Neutrophil (primary cell): ENCODE measurements around the gene COL8A1.

Source experiments
- H3K27ac ChIP-seq: fragments of 200-600 bp; sonication (generic); 2 replicates; pipeline ENCODE4 v1.5.1; 2016; ENCODE audit warnings: mild to moderate bottlenecking, moderate library complexity
- H3K27me3 ChIP-seq: fragments of 200-600 bp; sonication (generic); 2 replicates; pipeline ENCODE4 v1.6.0; 2016; ENCODE audit warnings: mild to moderate bottlenecking
- H3K36me3 ChIP-seq: fragments of 200-600 bp; sonication (generic); 2 replicates; pipeline ENCODE4 v1.5.1; 2017
- H3K4me1 ChIP-seq, 2 experiments: fragments of 200-600 bp in 1 of 2; sonication (generic) in 1 of 2; 1 replicate in 1 of 2; 2 replicates in 1 of 2; pipeline versions ENCODE4 v1.5.1 to v1.6.1; 2013 to 2016; ENCODE audit warnings: low read depth in 1 of 2, low read length in 1 of 2, mild to moderate bottlenecking in 1 of 2, moderate library complexity in 1 of 2; ENCODE audit not compliant: control insufficient read depth in 1 of 2, insufficient read depth in 1 of 2
- H3K4me3 ChIP-seq, 2 experiments: fragments of 200-600 bp in 1 of 2; sonication (generic) in 1 of 2; 1 replicate in 1 of 2; 2 replicates in 1 of 2; pipeline ENCODE4 v1.5.1; 2013 to 2016; ENCODE audit warnings: low read depth in 1 of 2, low read length in 1 of 2, mild to moderate bottlenecking in 1 of 2, moderate library complexity in 1 of 2
- H3K9me3 ChIP-seq: fragments of 200-600 bp; sonication (generic); 2 replicates; pipeline ENCODE4 v1.5.1; 2016
- TF ChIP-seq, protein P1 (sequence below): fragments of 200-600 bp; sonication (generic); IDR thresholded peaks from 2 replicates; pipeline ENCODE4 v1.5.1; 2016; ENCODE audit warnings: antibody characterized with exemption

COL8A1 gene

DNA sequence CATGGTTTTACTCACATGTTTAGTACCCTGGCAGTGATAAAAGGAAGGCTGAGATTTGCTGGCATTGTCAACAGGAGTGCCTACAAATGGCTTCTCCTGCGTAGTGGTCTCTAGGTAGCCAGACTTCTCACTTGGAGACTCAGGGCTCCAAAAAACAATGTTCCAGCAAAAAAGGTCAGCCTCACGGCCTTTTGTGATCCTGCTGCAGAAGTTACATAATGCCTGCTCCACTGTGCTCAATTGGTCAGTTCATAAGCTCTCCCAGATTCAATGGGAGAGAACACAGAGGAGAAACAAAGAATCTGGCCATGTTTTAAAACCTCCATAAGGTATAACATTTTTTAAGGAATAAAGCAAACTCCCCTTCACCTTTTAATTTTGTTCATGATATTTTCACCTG, 103.2 kb downstream of the COL8A1 start:
- H3K27me3 ChIP-seq = peaks cover 4% of the 10 kb centered on the region
- H3K27ac ChIP-seq = no peak overlapping the region
- no peaks in the 10 kb centered on the region for H3K36me3 ChIP-seq
- TF ChIP-seq, protein P1, sequence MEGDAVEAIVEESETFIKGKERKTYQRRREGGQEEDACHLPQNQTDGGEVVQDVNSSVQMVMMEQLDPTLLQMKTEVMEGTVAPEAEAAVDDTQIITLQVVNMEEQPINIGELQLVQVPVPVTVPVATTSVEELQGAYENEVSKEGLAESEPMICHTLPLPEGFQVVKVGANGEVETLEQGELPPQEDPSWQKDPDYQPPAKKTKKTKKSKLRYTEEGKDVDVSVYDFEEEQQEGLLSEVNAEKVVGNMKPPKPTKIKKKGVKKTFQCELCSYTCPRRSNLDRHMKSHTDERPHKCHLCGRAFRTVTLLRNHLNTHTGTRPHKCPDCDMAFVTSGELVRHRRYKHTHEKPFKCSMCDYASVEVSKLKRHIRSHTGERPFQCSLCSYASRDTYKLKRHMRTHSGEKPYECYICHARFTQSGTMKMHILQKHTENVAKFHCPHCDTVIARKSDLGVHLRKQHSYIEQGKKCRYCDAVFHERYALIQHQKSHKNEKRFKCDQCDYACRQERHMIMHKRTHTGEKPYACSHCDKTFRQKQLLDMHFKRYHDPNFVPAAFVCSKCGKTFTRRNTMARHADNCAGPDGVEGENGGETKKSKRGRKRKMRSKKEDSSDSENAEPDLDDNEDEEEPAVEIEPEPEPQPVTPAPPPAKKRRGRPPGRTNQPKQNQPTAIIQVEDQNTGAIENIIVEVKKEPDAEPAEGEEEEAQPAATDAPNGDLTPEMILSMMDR = no peak
- no peak overlapping the region for H3K4me3 ChIP-seq
- no peaks in the 10 kb centered on the region for H3K4me1 ChIP-seq
- H3K9me3 ChIP-seq = no peaks in the 10 kb centered on the region

DNA sequence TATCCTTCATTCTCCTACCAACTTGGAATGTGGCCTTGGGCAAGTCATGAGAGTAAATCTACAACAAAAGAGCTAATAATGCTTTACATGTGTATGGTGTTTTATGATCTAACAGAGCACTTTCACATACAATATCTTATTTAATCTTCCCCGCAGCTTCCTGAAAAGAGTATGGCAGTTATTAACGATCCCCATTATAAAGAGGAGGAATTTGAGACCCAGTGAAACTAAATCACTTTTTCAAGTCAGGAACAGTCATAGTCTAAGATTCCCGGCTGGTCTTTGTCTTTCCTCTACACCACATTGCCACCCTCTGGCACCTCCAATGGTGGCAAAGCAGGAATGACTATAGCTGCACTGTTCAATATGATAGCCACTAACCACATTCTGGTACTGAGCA, 109.5 kb downstream of the COL8A1 start:
- H3K36me3 ChIP-seq = no peaks in the 10 kb centered on the region
- H3K4me3 ChIP-seq = no peak overlapping the region
- peaks cover 23% of the 10 kb centered on the region for H3K27me3 ChIP-seq
- H3K27ac ChIP-seq = no peak overlapping the region
- TF ChIP-seq, protein P1 = no peak
- no peaks in the 10 kb centered on the region for H3K9me3 ChIP-seq
- H3K4me1 ChIP-seq = no peaks in the 10 kb centered on the region

DNA sequence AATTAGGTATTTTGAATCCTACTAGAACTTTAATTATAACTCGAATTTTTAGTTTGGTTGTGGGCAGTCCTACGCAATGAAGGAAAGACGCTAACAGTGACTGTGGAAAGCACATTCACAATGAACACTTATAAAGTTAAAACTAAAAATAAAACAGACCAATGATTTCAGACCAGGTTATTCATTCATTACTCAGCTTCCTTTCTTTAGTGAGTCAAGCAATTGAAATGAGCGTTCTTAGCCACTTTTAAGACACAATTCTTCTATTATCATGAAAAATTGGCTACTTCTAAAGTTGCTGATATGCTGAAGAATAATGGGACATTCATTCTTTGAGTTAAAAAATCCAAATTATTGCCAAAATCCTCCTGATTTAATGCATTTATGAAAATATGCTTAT, 113.3 kb downstream of the COL8A1 start:
- H3K4me3 ChIP-seq = no peak overlapping the region
- no peaks in the 10 kb centered on the region for H3K4me1 ChIP-seq
- H3K9me3 ChIP-seq = no peaks in the 10 kb centered on the region
- TF ChIP-seq, protein P1 = no peak
- no peak overlapping the region for H3K27ac ChIP-seq
- no peaks in the 10 kb centered on the region for H3K36me3 ChIP-seq
- peaks cover 20% of the 10 kb centered on the region for H3K27me3 ChIP-seq

DNA sequence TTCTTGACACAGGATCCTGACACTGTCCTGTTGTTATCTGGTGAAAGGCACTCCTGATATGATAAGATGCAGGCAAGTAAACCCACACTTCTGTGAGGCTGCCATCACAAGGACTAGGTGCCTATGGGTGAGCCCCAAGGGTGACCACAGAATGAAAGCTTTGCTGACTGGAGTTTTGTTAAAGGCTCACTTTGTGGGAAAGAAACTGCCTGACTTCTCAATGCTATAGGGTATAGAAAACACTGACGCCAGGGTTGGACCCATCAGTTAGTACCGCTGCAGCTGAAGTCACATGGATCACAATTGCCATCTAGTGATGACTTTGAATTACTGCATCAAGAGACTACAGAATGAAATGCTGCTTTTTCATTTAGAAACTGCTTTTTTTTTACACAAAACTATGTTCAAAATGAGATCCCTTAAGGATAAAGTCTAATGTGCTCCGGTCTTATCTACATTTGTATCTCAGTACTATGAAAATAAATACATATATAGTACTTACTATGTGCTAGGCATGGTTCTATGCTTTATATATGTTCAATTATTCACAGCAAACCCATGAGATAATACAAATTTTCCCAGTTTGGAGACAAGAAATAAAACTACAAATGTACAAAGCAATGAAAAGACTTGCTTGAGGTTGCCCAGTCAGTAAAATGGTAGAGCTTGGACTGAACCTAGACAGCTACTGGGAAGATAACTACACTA, 115.0 kb downstream of the COL8A1 start:
- peaks cover 19% of the 10 kb centered on the region for H3K27me3 ChIP-seq
- no peak overlapping the region for H3K27ac ChIP-seq
- TF ChIP-seq, protein P1 = no peak
- no peaks in the 10 kb centered on the region for H3K9me3 ChIP-seq
- no peaks in the 10 kb centered on the region for H3K36me3 ChIP-seq
- H3K4me3 ChIP-seq = no peak overlapping the region
- H3K4me1 ChIP-seq = no peaks in the 10 kb centered on the region

DNA sequence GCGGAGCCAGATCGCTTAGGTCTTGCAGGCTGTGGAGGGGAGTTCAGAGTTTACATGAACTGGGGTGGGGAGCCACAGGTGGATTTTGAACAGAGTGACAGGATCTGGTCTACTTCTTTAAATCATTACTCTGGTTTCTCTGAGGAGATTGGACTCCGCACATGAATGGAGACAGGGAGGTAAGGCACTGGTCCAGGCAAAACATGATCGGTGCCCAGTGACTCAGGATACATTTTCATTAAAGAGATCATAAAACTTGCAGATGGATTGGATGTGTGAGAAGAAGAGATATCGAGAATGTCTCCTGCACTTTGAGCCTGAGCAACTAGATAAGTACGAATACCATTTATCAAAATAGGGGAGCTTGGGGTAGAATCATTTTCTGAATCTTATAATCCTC, 117.4 kb downstream of the COL8A1 start:
- Histone ChIP-seq H3K27ac (no peak overlapping the region), H3K4me1 (no peaks in the 10 kb centered on the region), H3K27me3 (peaks cover 15% of the 10 kb centered on the region), H3K36me3 (no peaks in the 10 kb centered on the region), H3K9me3 (no peaks in the 10 kb centered on the region), H3K4me3 (no peak overlapping the region)
- TF ChIP-seq, protein P1 = no peak
